ENCODE data around the gene FLT3.

FLT3 gene

GRCh38 chr13:27955014-27955591, 145.3 kb downstream of the FLT3 start:
- no peak for TF ChIP-seq POLR2AphosphoS5 (IDR thresholded peaks at IDR 0.05; ENCODE audit: low read depth)
- no peak for TF ChIP-seq GABPA (IDR thresholded peaks at IDR 0.05; ENCODE audit: low read depth)
- TF ChIP-seq SPI1 (IDR thresholded peaks at IDR 0.05; ENCODE audit: borderline replicate concordance, low read depth): no peak
- TF ChIP-seq REST (IDR thresholded peaks at IDR 0.05; ENCODE audit: insufficient replicate concordance, low read depth): no peak
- TF ChIP-seq CTCF (IDR thresholded peaks at IDR 0.05; ENCODE audit: insufficient read depth, low read length): no peak
- Histone ChIP-seq H3K27me3 (ENCODE audit: insufficient read depth, poor library complexity, severe bottlenecking) (peaks cover 26% of the 10 kb centered on the region), H3K27ac (replicated peaks) (no peak overlapping the region), H3K4me3 (replicated peaks; ENCODE audit: insufficient read depth, low read length) (no peak overlapping the region)
- DNase-seq (ENCODE audit: low read depth in 1 of 2, low spot score in 1 of 2): no peak

GRCh38 chr13:27954406-27954851, 145.9 kb downstream of the FLT3 start:
- Histone ChIP-seq H3K27ac (replicated peaks) (no peak overlapping the region), H3K4me3 (replicated peaks; ENCODE audit: insufficient read depth, low read length) (peak overlapping the region; percentile 54), H3K27me3 (ENCODE audit: insufficient read depth, poor library complexity, severe bottlenecking) (peaks cover 22% of the 10 kb centered on the region)
- no peak for DNase-seq (ENCODE audit: low read depth in 1 of 2, low spot score in 1 of 2)
- TF ChIP-seq POLR2AphosphoS5 (IDR thresholded peaks at IDR 0.05; ENCODE audit: low read depth) (no peak), GABPA (IDR thresholded peaks at IDR 0.05; ENCODE audit: low read depth) (no peak), CTCF (IDR thresholded peaks at IDR 0.05; ENCODE audit: insufficient read depth, low read length) (no peak)

GRCh38 chr13:27953676-27954405, 146.5 kb downstream of the FLT3 start:
- peak; percentile 50 to 83 for DNase-seq (ENCODE audit: low read depth in 1 of 2, low spot score in 1 of 2)
- H3K27ac ChIP-seq (replicated peaks): no peak overlapping the region
- H3K27me3 ChIP-seq (ENCODE audit: insufficient read depth, poor library complexity, severe bottlenecking): peaks cover 26% of the 10 kb centered on the region
- TF ChIP-seq REST (IDR thresholded peaks at IDR 0.05; ENCODE audit: insufficient replicate concordance, low read depth) (no peak), CTCF (IDR thresholded peaks at IDR 0.05; ENCODE audit: insufficient read depth, low read length) (peak; percentile 91)
- H3K4me3 ChIP-seq (replicated peaks; ENCODE audit: insufficient read depth, low read length): peak overlapping the region; percentile 54

Measured in HL-60 (cell line).